Adrenal gland (tissue), 12 donors: ENCODE measurements around the gene DCC. TPM values are rescaled to one million over a fixed set of nuclear protein-coding genes. Genes with fewer than 3 reads are reported as not detected.

Experiments
- DNase-seq, 7 donors: peaks; one replicate each; pipeline ENCODE4 v3.0.0-alpha.2; 2019 to 2020
- H3K27ac ChIP-seq, 5 donors: fragments of 200-600 bp; sonication (generic) in 4 of 5; 1 replicate in 3 of 5; 2 replicates in 2 of 5; pipeline versions ENCODE4 v1.5.1 to v1.8.0; 2016 to 2020; ENCODE audit warnings: mild to moderate bottlenecking in 1 of 5
- H3K27me3 ChIP-seq: fragments of 200-600 bp; 2 replicates; pipeline ENCODE4 v1.8.0; 2021
- H3K36me3 ChIP-seq, 2 donors: fragments of 200-600 bp; replicated peaks in 1 of 2; 1 replicate in 1 of 2; 2 replicates in 1 of 2; pipeline versions ENCODE4 v1.5.1 to v1.8.0; 2018 to 2022
- H3K4me1 ChIP-seq, 2 donors: fragments of 200-600 bp; replicated peaks in 1 of 2; 1 replicate in 1 of 2; 2 replicates in 1 of 2; pipeline versions ENCODE4 v1.5.1 to v1.8.0; 2018 to 2021
- H3K4me3 ChIP-seq, 4 donors: fragments of 200-600 bp; sonication (generic) in 3 of 4; one replicate each; pipeline ENCODE4 v1.5.1; 2016 to 2018
- H3K9me3 ChIP-seq, 3 donors: fragments of 200-600 bp; sonication (generic) in 1 of 3; replicated peaks in 1 of 3; 1 replicate in 2 of 3; 2 replicates in 1 of 3; pipeline versions ENCODE4 v1.5.1 to v1.8.0; 2016 to 2021
- CTCF ChIP-seq, 6 experiments: fragments of 450-650 bp in 4 of 6; fragments of 200-600 bp in 2 of 6; sonication (generic) in 1 of 6; IDR thresholded peaks; 1 replicate in 5 of 6; 2 replicates in 1 of 6; pipeline versions ENCODE4 v1.5.1 to v1.8.0; 2016 to 2021; ENCODE audit warnings: antibody characterized with exemption in 6 of 6, mild to moderate bottlenecking in 2 of 6, moderate library complexity in 1 of 6
- POLR2A ChIP-seq, 2 donors: fragments of 450-650 bp; IDR thresholded peaks; one replicate each; pipeline ENCODE4 v1.6.1; 2017; ENCODE audit warnings: antibody characterized with exemption in 2 of 2, mild to moderate bottlenecking in 2 of 2, moderate library complexity in 1 of 2
- WGBS, 4 donors: extraction: QIAGEN DNeasy Blood & Tissue Kit in 2 of 4; methylation state at CpG; one replicate each; pipeline versions ENCODE4 v1.1.5 to v1.1.7; 2013 to 2017; 5-methylcytosine and 5-hydroxymethylcytosine counted together
- intact Hi-C, 2 donors: fragments of 100-400 bp; cut with DNase I; formaldehyde crosslinking; loops; one replicate each; pipeline versions ENCODE4 v1.14.1 to v1.15.0; 2022 to 2023
- polyA plus RNA-seq, 3 donors: library from polyadenylated mRNA; stranded (reverse); fragments of 200-250 nt in 2 of 3; fragments of 350-450 nt in 1 of 3; fragmentation: Illumina TruSeq in 1 of 3; extraction: RNeasy Lipid Tissue Mini Kit (QIAGEN cat#74804) in 1 of 3; gene quantifications; one replicate each; pipeline ENCODE4 v1.2.3, GENCODE V29; 2013 to 2014
- total RNA-seq, 9 donors: library from RNA; depleted of rRNA in 4 of 9; stranded (reverse); fragments of >200 nt in 4 of 9; fragments of 120-200 nt in 1 of 9; fragmentation: NEBNext Ultra II Directional in 1 of 9; extraction: Animal tissue kit (Norgen Biotek cat#: 25700) in 1 of 9; gene quantifications; one replicate each; pipeline versions ENCODE4 v1.1.0 to v1.2.4, GENCODE V29; 2013 to 2023
- donor health status: healthy with polysubstance abuse.
- donor health status: Bipolar disorder and iron deficiency.
- donor health status: DM: yes; HTN: yes; CAD: no.
- donor health status: DM: no; HTN: no; CAD: no.
- donor health status: DM: no; HTN: no; CAD: no.
- donor health status: DM: yes; HTN: yes; CAD: no.

DCC gene
- total and polyA plus RNA-seq, 12 donors: 0.33 to 3.5 (median 1.1) TPM; not detected in 1

GRCh38 chr18:52426462-52426861 is 86.5 kb downstream of the DCC start:
- no peaks in the 10 kb centered on the region for H3K27me3 ChIP-seq
- no peak for DNase-seq
- no peak for TF ChIP-seq POLR2A (IDR thresholded peaks at IDR 0.05)
- no peak for TF ChIP-seq CTCF (IDR thresholded peaks at IDR 0.05)
- 81 to 87% (median 82%) methylated on average over 1 of the region's 1 CpG for WGBS, 4 donors
- no peaks in the 10 kb centered on the region for H3K4me1 ChIP-seq
- intact Hi-C loops: no loop called here
- H3K36me3 ChIP-seq: no peaks in the 10 kb centered on the region
- no peaks in the 10 kb centered on the region for H3K9me3 ChIP-seq
- no peak overlapping the region for H3K27ac ChIP-seq
- no peak overlapping the region for H3K4me3 ChIP-seq

DNA sequence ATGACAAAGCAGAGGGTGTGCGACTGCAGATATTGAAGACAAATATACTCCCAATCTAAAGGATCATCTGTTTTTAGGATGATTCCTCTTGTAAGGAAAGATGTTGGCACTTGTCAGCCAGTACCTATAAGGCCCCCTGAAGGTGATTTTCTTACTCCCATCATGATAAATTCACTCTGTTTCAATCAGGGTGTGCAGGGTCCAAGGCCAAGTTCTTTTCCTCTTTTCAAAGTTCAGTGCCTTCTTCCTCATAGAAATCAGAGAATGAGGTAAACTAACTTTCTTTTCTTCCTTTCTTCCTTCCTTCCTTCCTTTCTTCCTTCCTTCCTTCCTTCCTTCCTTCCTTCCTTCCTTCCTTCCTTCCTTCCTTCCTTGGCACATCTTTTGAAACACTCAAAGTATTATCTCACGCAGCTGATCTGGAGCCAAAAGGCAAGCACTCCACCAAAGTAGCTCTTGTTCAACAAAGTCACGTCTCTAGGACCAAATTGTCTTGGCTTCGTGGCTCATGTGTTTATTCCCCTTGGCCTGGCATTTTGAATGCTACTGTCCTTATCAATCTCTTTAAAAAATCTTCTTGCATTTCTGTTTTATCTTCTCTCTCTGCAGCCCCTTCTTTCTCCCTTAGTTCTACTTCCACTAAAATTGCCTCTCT is 87.7 kb downstream of the DCC start:
- no peak overlapping the region for H3K27ac ChIP-seq
- H3K4me3 ChIP-seq: no peak overlapping the region
- no peaks in the 10 kb centered on the region for H3K9me3 ChIP-seq
- H3K27me3 ChIP-seq: no peaks in the 10 kb centered on the region
- intact Hi-C loops: no loop called here
- no peaks in the 10 kb centered on the region for H3K36me3 ChIP-seq
- TF ChIP-seq CTCF (IDR thresholded peaks at IDR 0.05) (no peak), POLR2A (IDR thresholded peaks at IDR 0.05) (no peak)
- H3K4me1 ChIP-seq: no peaks in the 10 kb centered on the region
- DNase-seq: no peak
- 64 to 76% (median 67%) methylated on average over 4 of the region's 4 CpGs for WGBS, 4 donors

DNA sequence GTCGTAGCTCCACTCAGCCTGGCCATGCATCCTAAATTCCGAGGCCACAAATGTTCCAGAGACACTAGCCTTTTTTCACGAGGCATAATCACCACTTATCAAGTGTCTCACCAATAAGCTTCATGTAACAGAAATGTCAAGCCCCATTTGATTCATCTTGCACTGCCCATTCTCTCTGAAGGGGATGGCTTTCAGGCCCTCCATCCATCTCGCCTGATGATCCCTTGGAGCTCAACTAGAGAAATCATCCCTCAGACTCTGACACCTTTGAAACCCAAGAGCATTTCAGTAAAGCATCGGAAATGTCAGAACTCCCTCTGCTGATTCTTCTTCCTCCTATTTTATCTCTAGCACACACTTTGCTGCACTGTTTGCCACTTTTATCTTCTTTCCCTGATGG is 91.7 kb downstream of the DCC start:
- WGBS, 4 donors: 48 to 52% (median 50%) methylated on average over 5 of the region's 5 CpGs
- intact Hi-C loops: no loop called here
- Histone ChIP-seq H3K9me3 (no peaks in the 10 kb centered on the region), H3K4me1 (no peaks in the 10 kb centered on the region), H3K36me3 (no peaks in the 10 kb centered on the region), H3K27me3 (no peaks in the 10 kb centered on the region), H3K27ac (no peak overlapping the region), H3K4me3 (no peak overlapping the region)
- DNase-seq: no peak
- TF ChIP-seq CTCF (IDR thresholded peaks at IDR 0.05) (no peak), POLR2A (IDR thresholded peaks at IDR 0.05) (no peak)

DNA sequence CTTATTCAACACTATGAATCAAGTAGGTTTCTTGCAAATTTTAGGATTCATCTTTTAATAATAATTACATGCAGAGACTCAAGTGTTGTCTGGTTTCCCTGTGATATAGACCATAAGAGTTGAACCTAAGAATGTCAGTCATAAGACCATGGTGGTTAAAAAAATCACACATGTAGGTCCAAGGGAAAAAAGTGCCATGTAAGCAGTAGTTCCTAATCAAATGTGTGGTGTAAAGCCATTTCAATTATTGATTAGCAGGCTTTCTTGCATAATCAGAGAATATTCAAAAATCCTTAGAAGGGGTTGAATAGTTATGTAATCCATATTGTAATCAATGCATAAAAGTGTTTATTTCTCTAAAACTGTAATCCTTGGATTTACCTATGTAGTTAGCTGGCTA is 93.8 kb downstream of the DCC start:
- no peak for TF ChIP-seq POLR2A (IDR thresholded peaks at IDR 0.05)
- no peak for TF ChIP-seq CTCF (IDR thresholded peaks at IDR 0.05)
- Histone ChIP-seq H3K36me3 (no peaks in the 10 kb centered on the region), H3K4me3 (no peak overlapping the region), H3K9me3 (no peaks in the 10 kb centered on the region), H3K4me1 (no peaks in the 10 kb centered on the region), H3K27me3 (no peaks in the 10 kb centered on the region), H3K27ac (no peak overlapping the region)
- DNase-seq: no peak
- intact Hi-C loops: no loop called here
